H9 (cell line): ENCODE measurements around the gene ZNF236. TPM values are rescaled to one million over a fixed set of nuclear protein-coding genes. Genes with fewer than 3 reads are reported as not detected.

Experiments used
- DNase-seq: peaks from one replicate; pipeline ENCODE4 v3.0.0-alpha.2; 2017
- H2AFZ ChIP-seq: one replicate; pipeline ENCODE4 v1.6.1; 2013; ENCODE audit warnings: mild to moderate bottlenecking, low read length, control low read depth, moderate library complexity
- H2AK5ac ChIP-seq: 2 replicates; pipeline ENCODE4 v1.6.1; 2013; ENCODE audit warnings: low read length, control low read depth, mixed read lengths; ENCODE audit not compliant: insufficient read length
- H2BK120ac ChIP-seq: one replicate; pipeline ENCODE4 v1.6.1; 2013; ENCODE audit warnings: low read depth, mild to moderate bottlenecking, low read length, control low read depth, inconsistent platforms; ENCODE audit not compliant: poor library complexity, severe bottlenecking
- H2BK12ac ChIP-seq: 2 replicates; pipeline ENCODE4 v1.6.1; 2013; ENCODE audit warnings: low read length, control low read depth, mixed read lengths, low read depth; ENCODE audit not compliant: insufficient read length
- H2BK15ac ChIP-seq: 2 replicates; pipeline ENCODE4 v1.6.1; 2013; ENCODE audit warnings: low read depth, low read length, control low read depth
- H2BK20ac ChIP-seq: one replicate; pipeline ENCODE4 v1.6.1; 2013; ENCODE audit warnings: low read depth, mild to moderate bottlenecking, low read length, control low read depth, inconsistent platforms; ENCODE audit not compliant: poor library complexity, severe bottlenecking
- H2BK5ac ChIP-seq: 2 replicates; pipeline ENCODE4 v1.6.1; 2013; ENCODE audit warnings: low read length, control low read depth, mixed read lengths; ENCODE audit not compliant: insufficient read length
- H3K14ac ChIP-seq: 2 replicates; pipeline ENCODE4 v1.6.1; 2013; ENCODE audit warnings: low read length, control low read depth; ENCODE audit not compliant: insufficient read depth
- H3K18ac ChIP-seq: 2 replicates; pipeline ENCODE4 v1.6.1; 2013; ENCODE audit warnings: low read depth, mild to moderate bottlenecking, mixed read lengths, low read length, control low read depth; ENCODE audit not compliant: insufficient read length
- H3K23ac ChIP-seq: 2 replicates; pipeline ENCODE4 v1.6.1; 2013; ENCODE audit warnings: low read length, control low read depth, mixed read lengths, low read depth; ENCODE audit not compliant: insufficient read length
- H3K23me2 ChIP-seq: 2 replicates; pipeline ENCODE4 v1.6.1; 2013; ENCODE audit warnings: low read depth, mild to moderate bottlenecking, mixed read lengths, low read length, control low read depth; ENCODE audit not compliant: insufficient read length, poor library complexity, severe bottlenecking
- H3K27ac ChIP-seq: 2 replicates; pipeline ENCODE4 v1.5.1; 2013; ENCODE audit warnings: low read length, control low read depth, mixed read lengths, low read depth; ENCODE audit not compliant: insufficient read length
- H3K27me3 ChIP-seq: 2 replicates; pipeline ENCODE4 v1.6.1; 2013; ENCODE audit warnings: low read length, control low read depth, inconsistent platforms; ENCODE audit not compliant: insufficient read depth
- H3K4ac ChIP-seq: 2 replicates; pipeline ENCODE4 v1.6.1; 2013; ENCODE audit warnings: low read depth, mild to moderate bottlenecking, control low read depth, inconsistent platforms, low read length, moderate library complexity
- H3K4me1 ChIP-seq: 2 replicates; pipeline ENCODE4 v1.6.1; 2013; ENCODE audit warnings: low read length, control low read depth, inconsistent platforms; ENCODE audit not compliant: insufficient read depth
- H3K4me2 ChIP-seq: 2 replicates; pipeline ENCODE4 v1.6.1; 2013; ENCODE audit warnings: low read length, control low read depth, mixed read lengths; ENCODE audit not compliant: insufficient read length, insufficient read depth
- H3K56ac ChIP-seq: 2 replicates; pipeline ENCODE4 v1.6.1; 2013; ENCODE audit warnings: low read depth, mild to moderate bottlenecking, mixed read lengths, low read length, control low read depth; ENCODE audit not compliant: insufficient read length
- H3K79me1 ChIP-seq: 2 replicates; pipeline ENCODE4 v1.6.1; 2013; ENCODE audit warnings: low read depth, mild to moderate bottlenecking, moderate library complexity, low read length, control low read depth, inconsistent platforms; ENCODE audit not compliant: insufficient read depth, poor library complexity, severe bottlenecking
- H3K79me2 ChIP-seq: 2 replicates; pipeline ENCODE4 v1.6.1; 2013; ENCODE audit warnings: low read length, control low read depth, inconsistent platforms; ENCODE audit not compliant: insufficient read depth
- H3K9ac ChIP-seq: 2 replicates; pipeline ENCODE4 v1.6.1; 2013; ENCODE audit warnings: low read length, control low read depth, mixed read lengths; ENCODE audit not compliant: insufficient read length; ENCODE audit errors: extremely low read depth
- H3K9me3 ChIP-seq: one replicate; pipeline ENCODE4 v1.6.1; 2013; ENCODE audit warnings: low read depth, low read length, inconsistent platforms; ENCODE audit not compliant: control insufficient read depth
- H3T11ph ChIP-seq: one replicate; pipeline ENCODE4 v1.6.1; 2013; ENCODE audit warnings: mild to moderate bottlenecking, low read length, control low read depth, inconsistent platforms
- H4K20me1 ChIP-seq: one replicate; pipeline ENCODE4 v1.6.1; 2013; ENCODE audit not compliant: control insufficient read depth, insufficient read length, insufficient read depth
- H4K5ac ChIP-seq: 2 replicates; pipeline ENCODE4 v1.6.1; 2013; ENCODE audit warnings: low read depth, mild to moderate bottlenecking, mixed read lengths, low read length, control low read depth; ENCODE audit not compliant: insufficient read length
- H4K8ac ChIP-seq: replicated peaks from 2 replicates; pipeline ENCODE4 v1.6.1; 2013; ENCODE audit warnings: low read length, control low read depth, mixed read lengths, low read depth; ENCODE audit not compliant: insufficient read length
- H4K91ac ChIP-seq: 2 replicates; pipeline ENCODE4 v1.6.1; 2013; ENCODE audit warnings: low read depth, mild to moderate bottlenecking, moderate library complexity, mixed read lengths, low read length, control low read depth; ENCODE audit not compliant: insufficient read length
- H3K27ac Mint-ChIP-seq, 3 experiments: 2 replicates in 2 of 3; 3 replicates in 1 of 3; pipeline ENCODE4 v1.8.0; 2020 to 2021; ENCODE audit warnings: mixed read lengths in 3 of 3, mild to moderate bottlenecking in 1 of 3, moderate library complexity in 1 of 3
- H3K27me3 Mint-ChIP-seq: 2 replicates; pipeline ENCODE4 v1.8.0; 2021; ENCODE audit warnings: low read depth, mild to moderate bottlenecking, moderate library complexity, mixed read lengths
- H3K36me3 Mint-ChIP-seq, 3 experiments: 2 replicates in 2 of 3; 3 replicates in 1 of 3; pipeline ENCODE4 v1.8.0; 2020 to 2021; ENCODE audit warnings: low read depth in 3 of 3, mixed read lengths in 3 of 3; ENCODE audit not compliant: insufficient read depth in 1 of 3
- H3K4me1 Mint-ChIP-seq, 2 experiments: 2 replicates each; pipeline ENCODE4 v1.8.0; 2020; ENCODE audit warnings: mixed read lengths in 2 of 2
- H3K4me3 Mint-ChIP-seq, 2 experiments: 2 replicates in 1 of 2; 3 replicates in 1 of 2; pipeline ENCODE4 v1.8.0; 2020 to 2021; ENCODE audit warnings: mild to moderate bottlenecking in 2 of 2, mixed read lengths in 2 of 2, moderate library complexity in 1 of 2
- H3K9me3 Mint-ChIP-seq, 2 experiments: 2 replicates in 1 of 2; 3 replicates in 1 of 2; pipeline ENCODE4 v1.8.0; 2020; ENCODE audit warnings: mild to moderate bottlenecking in 2 of 2, mixed read lengths in 2 of 2, moderate library complexity in 1 of 2
- CTCF ChIP-seq: fragments of 200-600 bp; sonication (generic); conservative IDR thresholded peaks from 3 replicates; pipeline ENCODE4 v1.8.0; 2021; ENCODE audit warnings: antibody characterized with exemption, mild to moderate bottlenecking
- WGBS: extraction: QIAGEN DNeasy Blood & Tissue Kit; methylation state at CpG from one replicate; pipeline ENCODE4 v1.1.7; 2013; ENCODE audit warnings: missing lambda C conversion rate, low lambda C conversion rate, mixed read lengths; ENCODE audit not compliant: insufficient read length; ENCODE audit errors: extremely low coverage; 5-methylcytosine and 5-hydroxymethylcytosine counted together
- total RNA-seq: library from RNA; stranded (reverse); gene quantifications from 2 replicates; pipeline ENCODE4 v1.2.1, GENCODE V29; 2021

The ZNF236 gene
- total RNA-seq, 1 experiment from 2014 or later: 16.0 TPM

DNA sequence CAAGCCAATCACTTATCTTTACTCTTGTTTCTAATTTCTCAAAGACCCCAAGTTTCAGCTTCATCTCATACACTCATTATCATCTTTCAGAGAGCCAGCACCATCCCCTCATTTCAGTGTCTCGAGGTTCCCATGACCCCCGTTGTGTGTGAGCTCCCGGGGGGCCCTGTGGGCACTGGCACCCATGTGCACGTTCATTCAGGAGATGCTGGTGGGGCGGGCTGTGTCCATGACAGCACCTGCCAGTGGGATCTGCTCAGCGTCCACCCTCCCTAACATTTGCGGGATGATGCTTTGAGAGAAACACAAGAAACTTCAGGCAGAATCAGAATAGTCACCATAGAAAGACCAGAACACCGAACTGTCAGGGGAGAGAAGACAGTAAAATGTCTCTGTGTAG is 189.8 kb downstream of the ZNF236 start:
- no peak overlapping the region for H3K23ac ChIP-seq
- H2BK20ac ChIP-seq: no peak overlapping the region
- no peak overlapping the region for H4K91ac ChIP-seq
- H3K27me3 Mint-ChIP-seq: no peaks in the 10 kb centered on the region; the same call in 1 of the 2 replicates
- no peak overlapping the region for H4K5ac ChIP-seq
- H3K4me1 Mint-ChIP-seq: peaks cover 29 to 33% of the 10 kb centered on the region in 2 experiments
- no peak overlapping the region for H2BK15ac ChIP-seq
- H3K9me3 ChIP-seq: no peaks in the 10 kb centered on the region
- H3K4me3 Mint-ChIP-seq: no peak overlapping the region
- no peaks in the 10 kb centered on the region for H3K9me3 Mint-ChIP-seq
- peaks cover 4% of the 10 kb centered on the region for H4K20me1 ChIP-seq
- no peak overlapping the region for H2BK120ac ChIP-seq
- no peak overlapping the region for H2BK5ac ChIP-seq
- H3T11ph ChIP-seq: no peak overlapping the region
- no peak overlapping the region for H2AK5ac ChIP-seq
- no peaks in the 10 kb centered on the region for H3K23me2 ChIP-seq
- no peak overlapping the region for H4K8ac ChIP-seq
- no peak overlapping the region for H3K27ac Mint-ChIP-seq
- peaks cover 0 to 9% (median 0%) of the 10 kb centered on the region in 3 experiments; a peak in 4 of 7 replicates for H3K36me3 Mint-ChIP-seq
- no peak overlapping the region for H3K4ac ChIP-seq
- H3K4me2 ChIP-seq: no peak overlapping the region
- no peak overlapping the region for H2BK12ac ChIP-seq
- no peak overlapping the region for H3K56ac ChIP-seq
- H3K4me1 ChIP-seq: peaks cover 9% of the 10 kb centered on the region; the same call in 1 of the 2 replicates
- WGBS: no CpG with 5 or more reads among the region's 8 CpGs
- H3K27me3 ChIP-seq: no peaks in the 10 kb centered on the region
- DNase-seq: no peak
- H3K79me1 ChIP-seq: no peaks in the 10 kb centered on the region
- H3K79me2 ChIP-seq: no peaks in the 10 kb centered on the region
- H3K27ac ChIP-seq: no peak overlapping the region
- TF ChIP-seq CTCF: no peak
- no peak overlapping the region for H3K18ac ChIP-seq
- H2AFZ ChIP-seq: no peak overlapping the region
- no peak overlapping the region for H3K9ac ChIP-seq
- no peak overlapping the region for H3K14ac ChIP-seq
